Measurements from ENCODE around the gene GCC2.

GCC2 gene

DNA sequence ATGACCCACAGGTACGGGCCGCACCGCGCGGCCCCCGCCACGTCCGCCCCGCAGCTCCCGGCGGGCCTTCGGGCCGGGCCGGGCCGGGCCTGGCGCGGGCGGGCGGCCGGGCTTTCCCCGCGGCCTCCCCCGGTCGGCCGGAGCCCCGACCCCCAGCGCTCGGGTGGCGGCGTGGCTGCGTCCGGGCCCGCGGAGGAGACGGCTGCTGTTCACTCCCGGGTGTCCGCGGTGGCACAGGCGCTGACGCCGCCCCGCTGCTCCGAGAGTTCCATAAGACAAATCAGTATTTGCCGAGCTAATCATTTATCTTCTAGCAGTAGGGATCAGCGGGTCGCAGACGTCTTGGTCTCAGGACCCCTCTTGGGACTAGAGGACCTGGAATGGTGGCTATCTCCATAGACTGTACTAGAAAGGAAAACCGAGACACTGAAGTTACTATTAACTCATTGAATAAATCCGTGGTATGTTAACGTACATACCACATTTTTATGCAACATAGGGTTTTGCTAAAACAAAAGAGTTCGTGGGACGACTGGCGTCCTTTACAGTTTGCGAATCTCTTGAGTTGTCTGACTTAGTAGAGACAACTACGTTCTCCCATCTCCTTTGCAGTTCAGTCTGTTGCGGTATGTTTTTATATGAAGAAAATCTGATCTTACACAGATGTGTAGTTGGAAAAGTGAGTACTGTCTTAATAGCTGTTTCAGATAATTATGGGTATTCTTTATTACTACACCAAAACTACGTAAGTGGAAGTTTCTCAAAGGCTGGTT lies 85.8 kb downstream of the GCC2 start:
- TF ChIP-seq, protein P1, sequence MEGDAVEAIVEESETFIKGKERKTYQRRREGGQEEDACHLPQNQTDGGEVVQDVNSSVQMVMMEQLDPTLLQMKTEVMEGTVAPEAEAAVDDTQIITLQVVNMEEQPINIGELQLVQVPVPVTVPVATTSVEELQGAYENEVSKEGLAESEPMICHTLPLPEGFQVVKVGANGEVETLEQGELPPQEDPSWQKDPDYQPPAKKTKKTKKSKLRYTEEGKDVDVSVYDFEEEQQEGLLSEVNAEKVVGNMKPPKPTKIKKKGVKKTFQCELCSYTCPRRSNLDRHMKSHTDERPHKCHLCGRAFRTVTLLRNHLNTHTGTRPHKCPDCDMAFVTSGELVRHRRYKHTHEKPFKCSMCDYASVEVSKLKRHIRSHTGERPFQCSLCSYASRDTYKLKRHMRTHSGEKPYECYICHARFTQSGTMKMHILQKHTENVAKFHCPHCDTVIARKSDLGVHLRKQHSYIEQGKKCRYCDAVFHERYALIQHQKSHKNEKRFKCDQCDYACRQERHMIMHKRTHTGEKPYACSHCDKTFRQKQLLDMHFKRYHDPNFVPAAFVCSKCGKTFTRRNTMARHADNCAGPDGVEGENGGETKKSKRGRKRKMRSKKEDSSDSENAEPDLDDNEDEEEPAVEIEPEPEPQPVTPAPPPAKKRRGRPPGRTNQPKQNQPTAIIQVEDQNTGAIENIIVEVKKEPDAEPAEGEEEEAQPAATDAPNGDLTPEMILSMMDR (conservative IDR thresholded peaks at IDR 0.05): peak; percentile 10; the same call in 1 of the 2 replicates
- peak; percentile 90 for TF ChIP-seq ZFX (IDR thresholded peaks at IDR 0.05)
- peak overlapping the region; percentile 98 for H3K27ac ChIP-seq

DNA sequence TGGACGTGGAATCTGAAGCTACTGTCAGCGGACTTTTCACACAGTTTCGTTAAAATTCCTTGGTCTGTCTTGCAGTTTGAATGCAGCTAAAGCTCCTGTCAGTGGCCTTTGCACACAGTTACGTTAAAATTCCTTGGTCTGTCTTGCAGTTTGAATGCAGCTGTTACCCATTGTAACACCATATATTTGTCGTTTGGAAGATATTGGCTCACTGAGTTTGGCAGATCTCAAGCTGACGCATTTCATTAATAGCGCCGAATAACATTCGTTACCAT lies 86.3 kb downstream of the GCC2 start:
- no peak for TF ChIP-seq ZFX (IDR thresholded peaks at IDR 0.05)
- TF ChIP-seq, protein P1 (conservative IDR thresholded peaks at IDR 0.05): no peak
- peak overlapping the region; percentile 98; the same call in 1 of the 2 replicates for H3K27ac ChIP-seq

DNA sequence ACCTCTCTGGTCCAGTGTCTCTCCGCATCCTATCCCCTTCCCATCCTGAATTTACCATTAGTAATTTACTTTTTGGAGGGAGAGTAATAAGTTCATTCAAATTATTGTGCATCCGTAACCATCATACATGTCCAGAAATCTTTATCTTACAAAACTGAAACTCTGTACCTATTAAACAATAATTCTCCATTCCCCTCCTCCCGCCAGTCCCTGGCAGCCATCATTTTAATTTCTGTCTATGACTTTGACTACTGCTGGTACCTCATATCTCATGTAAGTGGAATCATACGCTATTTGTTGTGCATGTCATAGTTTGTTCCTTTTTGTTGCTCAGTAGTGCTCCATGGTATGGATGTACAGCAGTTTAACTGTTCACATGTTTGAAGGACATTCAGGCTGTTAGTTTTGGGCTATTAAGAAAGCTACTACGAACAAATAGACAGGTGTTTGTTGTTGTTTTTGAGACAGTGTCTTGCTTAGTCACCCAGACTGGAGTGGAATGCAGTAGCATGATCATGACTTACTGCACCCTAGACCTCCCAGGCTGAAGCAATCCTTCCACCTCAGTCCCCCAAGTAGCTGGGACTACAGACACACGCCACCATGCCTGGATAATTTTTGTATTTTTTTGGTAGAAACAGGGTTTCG lies 87.3 kb downstream of the GCC2 start:
- no peak overlapping the region for H3K27ac ChIP-seq
- TF ChIP-seq, protein P1 (conservative IDR thresholded peaks at IDR 0.05): no peak
- TF ChIP-seq ZFX (IDR thresholded peaks at IDR 0.05): no peak

- TF ChIP-seq, protein P1 (conservative IDR thresholded peaks at IDR 0.05): no peak
- no peak for TF ChIP-seq ZFX (IDR thresholded peaks at IDR 0.05)
Observed at GRCh38 chr2:108536911-108537310, 87.9 kb downstream of the GCC2 start.

GRCh38 chr2:108538000-108538625 lies 89.1 kb downstream of the GCC2 start:
- no peak overlapping the region for H3K27ac ChIP-seq
- TF ChIP-seq ZFX (IDR thresholded peaks at IDR 0.05): no peak
- TF ChIP-seq, protein P1 (conservative IDR thresholded peaks at IDR 0.05): no peak

More at GRCh38 chr2:108536911-108537310, 87.9 kb downstream of the GCC2 start:
- H3K27ac ChIP-seq: no peak overlapping the region

DNA sequence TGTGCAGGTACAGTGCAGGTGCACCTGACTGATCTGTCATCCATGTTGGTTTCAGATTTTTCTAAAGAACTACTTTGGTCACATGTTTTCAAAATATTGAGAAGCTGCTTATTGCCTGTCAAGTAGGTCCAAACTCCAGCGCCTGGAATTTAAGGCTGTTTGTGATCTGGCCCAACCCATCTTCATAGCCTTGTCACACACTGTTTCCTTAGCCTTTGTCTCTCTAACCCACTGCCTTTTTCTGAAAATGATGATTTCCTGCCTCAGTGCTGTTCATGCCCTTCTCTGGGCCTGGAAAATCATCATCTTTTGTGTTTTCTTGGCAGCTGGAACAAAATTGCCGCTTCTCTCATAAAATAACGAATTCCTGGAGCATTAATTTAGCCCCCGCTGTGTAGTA lies 92.4 kb downstream of the GCC2 start:
- no peak overlapping the region for H3K27ac ChIP-seq
- no peak for TF ChIP-seq ZFX (IDR thresholded peaks at IDR 0.05)
- TF ChIP-seq, protein P1 (conservative IDR thresholded peaks at IDR 0.05): no peak

- H3K27ac ChIP-seq: no peak overlapping the region
- no peak for TF ChIP-seq ZFX (IDR thresholded peaks at IDR 0.05)
- TF ChIP-seq, protein P1 (conservative IDR thresholded peaks at IDR 0.05): no peak
Observed at GRCh38 chr2:108542071-108542470, 93.1 kb downstream of the GCC2 start.
